A549 (cell line): ENCODE measurements around the gene ARHGEF11. TPM values are rescaled to one million over a fixed set of nuclear protein-coding genes. Genes with fewer than 3 reads are reported as not detected.

Experiments
- ATAC-seq, 2 experiments: fragments of 200-7000 bp in 1 of 2; fragments of >200 bp in 1 of 2; cut with Nextera tagmentation in 1 of 2; cut with Tn5 transposase in 1 of 2; 3 replicates each; pipeline versions ENCODE4 v1.8.0 to v1.9.1; 2018 to 2020; ENCODE audit warnings: mild to moderate bottlenecking in 1 of 2, moderate library complexity in 1 of 2
- CTCF ChIA-PET: fragments of 300-600 bp; sonication (Branson Sonifier 250); formaldehyde crosslinking; extraction: SDS; loops from one replicate; lab custom pipeline; 2021; ENCODE audit warnings: antibody characterized with exemption, inconsistent platforms; lab: Yijun Ruan, JAX
- POLR2A ChIA-PET: fragments of 350-600 bp; formaldehyde crosslinking; extraction: SDS; loops from one replicate; lab custom pipeline; 2021; ENCODE audit warnings: antibody characterized with exemption, inconsistent platforms; lab: Yijun Ruan, JAX
- DNase-seq, 2 experiments: peaks; one replicate each; pipeline versions ENCODE4 v3.0.0 to v3.0.0-alpha.2; 2011 to 2016; ENCODE audit warnings: low read depth in 1 of 2, low spot score in 1 of 2
- FAIRE-seq: peaks from 2 replicates; lab custom pipeline; 2011; peaks lifted over from hg19 to GRCh38; lab: Jason Lieb, UNC
- H3K27ac ChIP-seq, 2 experiments: fragments of >200 bp; sonication (Bioruptor Twin); formaldehyde crosslinking; 3 replicates each; pipeline ENCODE4 v1.5.1; 2016 to 2017
- H3K4me1 ChIP-seq: fragments of >200 bp; sonication (Bioruptor Twin); formaldehyde crosslinking; 3 replicates; pipeline ENCODE4 v1.6.1; 2016
- H3K4me2 ChIP-seq: fragments of >200 bp; sonication (Bioruptor Twin); formaldehyde crosslinking; 3 replicates; pipeline ENCODE4 v1.6.1; 2016
- H3K4me3 ChIP-seq: fragments of >200 bp; sonication (Bioruptor Twin); formaldehyde crosslinking; 3 replicates; pipeline ENCODE4 v1.5.1; 2016
- H3K9me3 ChIP-seq: fragments of >200 bp; sonication (Bioruptor Twin); formaldehyde crosslinking; 3 replicates; pipeline ENCODE4 v1.6.1; 2016
- ATOH8 ChIP-seq: fragments of 250-450 bp; sonication (Bioruptor Pico); IDR thresholded peaks from 2 replicates; pipeline ENCODE4 v1.5.0; 2020; ENCODE audit warnings: low read depth, mild to moderate bottlenecking, moderate library complexity
- CBX2 ChIP-seq: fragments of 200-600 bp; sonication (generic); IDR thresholded peaks from 2 replicates; pipeline ENCODE4 v1.6.1; 2016; ENCODE audit warnings: low read depth, mild to moderate bottlenecking, borderline replicate concordance
- CEBPB ChIP-seq, 2 experiments: fragments of >200 bp in 1 of 2; sonication (Bioruptor Twin) in 1 of 2; formaldehyde crosslinking in 1 of 2; IDR thresholded peaks; 2 replicates each; pipeline ENCODE4 v1.6.1; 2012 to 2016
- CHD2 ChIP-seq: fragments of 150-350 bp; IDR thresholded peaks from 2 replicates; pipeline ENCODE4 v1.6.1; 2014; ENCODE audit warnings: low read length; ENCODE audit not compliant: partially characterized antibody
- EP300 ChIP-seq, 2 experiments: fragments of >200 bp; sonication (Bioruptor Twin); formaldehyde crosslinking; IDR thresholded peaks; 2 replicates in 1 of 2; 3 replicates in 1 of 2; pipeline ENCODE4 v1.6.1; 2016 to 2017
- ESRRA ChIP-seq: fragments of 150-350 bp; IDR thresholded peaks from 2 replicates; pipeline ENCODE4 v1.6.1; 2014; ENCODE audit warnings: mild to moderate bottlenecking, low read length, borderline replicate concordance
- FOSL2 ChIP-seq, 2 experiments: fragments of 450-650 bp in 1 of 2; fragments of >200 bp in 1 of 2; sonication (Bioruptor Twin) in 1 of 2; formaldehyde crosslinking; IDR thresholded peaks; 2 replicates each; pipeline versions ENCODE4 v1.5.0 to v1.6.1; 2016 to 2020; ENCODE audit warnings: mild to moderate bottlenecking in 1 of 2, moderate library complexity in 1 of 2
- GATA3 ChIP-seq: IDR thresholded peaks from 2 replicates; pipeline ENCODE4 v1.6.1; 2012; ENCODE audit warnings: borderline replicate concordance
- HDAC2 ChIP-seq: fragments of 200-600 bp; sonication (generic); IDR thresholded peaks from 2 replicates; pipeline ENCODE4 v1.6.1; 2016
- HEYL ChIP-seq: fragments of 250-450 bp; sonication (Bioruptor Pico); IDR thresholded peaks from 2 replicates; pipeline ENCODE4 v1.8.0; 2021; ENCODE audit warnings: mild to moderate bottlenecking, moderate library complexity
- HOXA7 ChIP-seq: fragments of 250-450 bp; sonication (Bioruptor Pico); IDR thresholded peaks from 2 replicates; pipeline ENCODE4 v1.5.0; 2020; ENCODE audit warnings: mild to moderate bottlenecking, moderate library complexity
- HOXB13 ChIP-seq: fragments of 250-450 bp; sonication (Bioruptor Pico); IDR thresholded peaks from 2 replicates; pipeline ENCODE4 v1.5.0; 2020; ENCODE audit warnings: low read depth, mild to moderate bottlenecking, moderate library complexity
- HOXB5 ChIP-seq: fragments of 250-450 bp; sonication (Bioruptor Pico); IDR thresholded peaks from 2 replicates; pipeline ENCODE4 v1.5.0; 2020; ENCODE audit warnings: mild to moderate bottlenecking, moderate library complexity
- JUNB ChIP-seq: fragments of >200 bp; sonication (Bioruptor Twin); formaldehyde crosslinking; IDR thresholded peaks from 2 replicates; pipeline ENCODE4 v1.6.1; 2016
- MYC ChIP-seq: IDR thresholded peaks from 2 replicates; pipeline ENCODE4 v1.6.1; 2012; ENCODE audit warnings: mild to moderate bottlenecking, inconsistent platforms, low read length, improper control_type of control experiment, borderline replicate concordance
- NR3C1 ChIP-seq: fragments of >200 bp; sonication (Bioruptor Twin); formaldehyde crosslinking; IDR thresholded peaks from 3 replicates; pipeline ENCODE4 v1.6.1; 2017
- POLR2A ChIP-seq: IDR thresholded peaks from 2 replicates; pipeline ENCODE4 v1.6.1; 2012; ENCODE audit warnings: mild to moderate bottlenecking, low read length
- RAD21 ChIP-seq, 2 experiments: fragments of >200 bp in 1 of 2; sonication (Bioruptor Twin) in 1 of 2; formaldehyde crosslinking in 1 of 2; IDR thresholded peaks in 1 of 2; conservative IDR thresholded peaks in 1 of 2; 2 replicates in 1 of 2; 3 replicates in 1 of 2; pipeline ENCODE4 v1.6.1; 2012 to 2018; ENCODE audit warnings: inconsistent platforms in 1 of 2
- RARB ChIP-seq: fragments of 250-450 bp; sonication (Bioruptor Pico); IDR thresholded peaks from 2 replicates; pipeline ENCODE4 v1.8.0; 2021; ENCODE audit warnings: mild to moderate bottlenecking, moderate library complexity
- RCOR1 ChIP-seq: fragments of 150-350 bp; IDR thresholded peaks from 2 replicates; pipeline ENCODE4 v1.6.1; 2014; ENCODE audit warnings: antibody characterized with exemption, low read length, low read depth
- SMC3 ChIP-seq: fragments of >200 bp; sonication (Bioruptor Twin); formaldehyde crosslinking; IDR thresholded peaks from 3 replicates; pipeline ENCODE4 v1.6.1; 2018; ENCODE audit warnings: inconsistent platforms
- SREBF2 ChIP-seq: fragments of 450-650 bp; IDR thresholded peaks from 2 replicates; pipeline ENCODE4 v1.6.1; 2014; ENCODE audit warnings: mild to moderate bottlenecking, moderate library complexity
- ZNF302 ChIP-seq: fragments of 250-450 bp; sonication (Bioruptor Pico); IDR thresholded peaks from 2 replicates; pipeline ENCODE4 v1.9.0; 2021; ENCODE audit warnings: inconsistent platforms, mild to moderate bottlenecking, moderate library complexity
- ZSCAN20 ChIP-seq: fragments of 250-450 bp; sonication (Bioruptor Pico); IDR thresholded peaks from 2 replicates; pipeline ENCODE4 v1.8.0; 2022; ENCODE audit warnings: mild to moderate bottlenecking, moderate library complexity
- WGBS: methylation state at CpG from one replicate; pipeline ENCODE4 v1.1.6; 2017; ENCODE audit errors: missing lambda C conversion rate; 5-methylcytosine and 5-hydroxymethylcytosine counted together
- polyA plus RNA-seq, 4 experiments: library from polyadenylated mRNA; depleted of rRNA in 3 of 4; stranded (reverse); fragments of >200 nt; fragmentation: RNase III in 1 of 4; extraction: RNeasy Plus Mini Kit Qiagen cat#74134 plus additional on column Dnase treatment in 1 of 4; gene quantifications; 2 replicates in 3 of 4; 3 replicates in 1 of 4; pipeline ENCODE4 v1.2.3, GENCODE V29; 2011 to 2017

The ARHGEF11 gene
- polyA plus RNA-seq, 2 of the 4 experiments (the other 2 are of a cell fraction): 15.7 to 17.1 TPM

- TF ChIP-seq HOXA7 (CRISPR knock-in tag): no peak
- TF ChIP-seq SREBF2: no peak
- TF ChIP-seq NR3C1: no peak
- TF ChIP-seq ZSCAN20 (CRISPR knock-in tag): no peak
- TF ChIP-seq ATOH8 (CRISPR knock-in tag): no peak
- no peak for TF ChIP-seq CBX2
- TF ChIP-seq, all 56 proteins: peak for 0
- CTCF ChIA-PET: interaction anchor here (1.2 to 1.6 kb wide), 2 partner anchors 30 to 116 kb away, joined by 3 to 6 read pairs; no protein-coding TSS in a partner anchor
- H3K4me1 ChIP-seq: peaks cover 34% of the 10 kb centered on the region
Observed at GRCh38 chr1:157044326-157044725, 1.2 kb downstream of the ARHGEF11 start.

GRCh38 chr1:157043685-157044084 is 1.9 kb downstream of the ARHGEF11 start:
- ChIA-PET CTCF (interaction anchor here (1.2 to 1.6 kb wide), 2 partner anchors 30 to 116 kb away, joined by 3 to 6 read pairs; no protein-coding TSS in a partner anchor), POLR2A (no interaction called here)
- H3K4me3 ChIP-seq: peak overlapping the region; percentile 57
- no peak for DNase-seq
- peaks cover 34% of the 10 kb centered on the region for H3K4me1 ChIP-seq
- H3K9me3 ChIP-seq: no peaks in the 10 kb centered on the region
- ATAC-seq: no peak
- 100% methylated on average over 2 of the region's 2 CpGs for WGBS
- peak overlapping the region in 1 of 2 experiments; percentile 94; a peak in 2 of 6 replicates for H3K27ac ChIP-seq
- peak overlapping the region; percentile 97 for H3K4me2 ChIP-seq
- FAIRE-seq: no peak
- TF ChIP-seq FOSL2 (IDR thresholded peaks at IDR 0.05) (no peak), FOSL2 (CRISPR knock-in tag; IDR thresholded peaks at IDR 0.05) (no peak), ESRRA (no peak), ATOH8 (CRISPR knock-in tag) (no peak), ZNF302 (no peak), HOXB13 (CRISPR knock-in tag) (no peak), GATA3 (no peak), RAD21 (conservative IDR thresholded peaks at IDR 0.05 in 1 of 2, IDR thresholded peaks at IDR 0.05 in 1 of 2) (no peak), POLR2A (no peak), SMC3 (no peak), CBX2 (no peak), RARB (no peak)

More at GRCh38 chr1:157044326-157044725, 1.2 kb downstream of the ARHGEF11 start:
- ATAC-seq: no peak
- Histone ChIP-seq H3K4me2 (peak overlapping the region; percentile 97), H3K27ac (peak overlapping the region; percentile 87 to 94; a peak in 5 of 6 replicates), H3K9me3 (no peaks in the 10 kb centered on the region), H3K4me3 (peak overlapping the region; percentile 57)
- no peak for FAIRE-seq
- no peak for DNase-seq
- 64% methylated on average over 6 of the region's 6 CpGs for WGBS
- POLR2A ChIA-PET: no interaction called here

- H3K9me3 ChIP-seq: no peaks in the 10 kb centered on the region
- TF ChIP-seq EP300 (IDR thresholded peaks at IDR 0.05) (no peak), JUNB (no peak), HDAC2 (no peak), HOXB5 (CRISPR knock-in tag) (no peak), ZSCAN20 (CRISPR knock-in tag) (no peak), RCOR1 (no peak), POLR2A (no peak), HEYL (no peak), CHD2 (no peak), SREBF2 (no peak), CEBPB (IDR thresholded peaks at IDR 0.05) (no peak), MYC (no peak)
- TF ChIP-seq, all 56 proteins: peak for 0
- ChIA-PET CTCF (interaction anchor here (1.6 kb wide), 1 partner anchor 31 kb away, joined by 6 read pairs; no protein-coding TSS in a partner anchor), POLR2A (no interaction called here)
- Histone ChIP-seq H3K4me3 (no peak overlapping the region), H3K4me2 (peak overlapping the region; percentile 97), H3K27ac (no peak overlapping the region), H3K4me1 (peaks cover 34% of the 10 kb centered on the region)
- DNase-seq (no peak), ATAC-seq (no peak), FAIRE-seq (no peak)
- 88% methylated on average over 2 of the region's 2 CpGs for WGBS
Observed at GRCh38 chr1:157042846-157043245, 2.7 kb downstream of the ARHGEF11 start.
